NCI-H524 treated with DMSO at 0.1 percent for 48 hours (cell line): ENCODE results near the gene GABRD.

Experiments used
- DNase-seq: peaks from one replicate; lab custom pipeline; 2025; lab: John Stamatoyannopoulos, UW

The GABRD gene

DNA sequence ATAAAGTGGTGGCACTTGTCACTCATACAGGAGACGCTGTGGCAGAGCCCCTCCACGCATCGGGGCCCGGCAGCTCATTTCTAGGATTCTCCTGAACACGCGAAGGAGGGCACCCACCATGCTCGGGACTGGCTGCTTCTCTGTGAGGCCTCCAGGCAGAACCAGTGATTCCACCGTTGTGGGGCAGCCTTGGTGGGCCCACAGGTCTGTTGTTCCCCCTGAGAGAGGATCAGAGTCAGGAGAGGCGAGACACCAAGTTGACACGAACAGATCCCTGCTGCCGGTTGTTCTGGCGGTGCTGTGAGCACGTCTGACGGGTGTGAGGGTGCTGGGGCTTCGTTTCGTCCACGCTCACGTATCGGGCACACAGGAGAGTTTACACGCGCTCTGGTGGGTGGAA lies 57.7 kb downstream of the GABRD start:
- no peak for DNase-seq

- DNase-seq: no peak
Observed at GRCh38 chr1:2078170-2078569, 59.0 kb downstream of the GABRD start.

GRCh38 chr1:2079396-2080085 lies 60.4 kb downstream of the GABRD start:
- no peak for DNase-seq

DNA sequence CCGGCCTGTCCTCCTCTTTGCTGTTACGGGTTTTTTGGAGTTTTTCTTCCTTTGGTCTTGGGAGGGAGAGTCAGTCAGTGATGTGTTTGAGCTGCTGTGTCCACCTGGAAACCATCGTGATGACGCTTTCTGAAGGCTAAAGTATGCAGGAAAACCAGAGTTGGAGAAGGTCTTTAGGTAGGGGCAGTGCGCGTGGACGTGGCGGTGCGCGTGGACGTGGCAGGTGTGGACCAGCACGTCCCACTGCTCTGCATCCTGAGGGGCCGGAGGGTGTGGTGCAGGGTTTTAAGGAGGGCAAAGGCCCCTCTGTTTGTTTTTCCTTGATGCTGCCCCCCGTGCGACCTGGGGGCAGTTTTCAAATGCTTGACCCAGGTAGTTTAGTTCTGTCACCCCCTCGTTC lies 61.0 kb downstream of the GABRD start:
- DNase-seq: no peak
